Caco-2 (cell line): ENCODE results near the gene IFIT1. TPM values are rescaled to one million over a fixed set of nuclear protein-coding genes. Genes with fewer than 3 reads are reported as not detected.

Experiments used
- BruUV-seq: library from RNA; stranded (reverse); fragments of 400-500 nt; replicated peaks from 2 replicates; lab custom pipeline; 2021; lab: Mats Ljungman, UMichigan
- CTCF ChIA-PET: fragments of 300-600 bp; sonication (Branson Sonifier 250); formaldehyde crosslinking; loops from one replicate; lab custom pipeline; 2022; ENCODE audit warnings: antibody characterized with exemption; lab: Charles Lee
- POLR2A ChIA-PET: fragments of 300-600 bp; sonication (Branson Sonifier 250); formaldehyde crosslinking; loops from one replicate; lab custom pipeline; 2022; ENCODE audit warnings: antibody characterized with exemption; lab: Charles Lee
- DNase-seq, 2 experiments: peaks; one replicate each; pipeline versions ENCODE4 v3.0.0 to v3.0.0-alpha.2; 2020 to 2022
- H3K27me3 ChIP-seq: replicated peaks from 2 replicates; pipeline ENCODE4 v1.6.0; 2011; ENCODE audit warnings: low read length; ENCODE audit not compliant: control insufficient read depth, insufficient read depth
- H3K36me3 ChIP-seq: 2 replicates; pipeline ENCODE4 v1.5.1; 2011; ENCODE audit warnings: low read length; ENCODE audit not compliant: control insufficient read depth, insufficient read depth
- H3K4me1 ChIP-seq: fragments of 250-450 bp; sonication (Bioruptor Pico); 2 replicates; pipeline ENCODE4 v1.5.1; 2020; ENCODE audit warnings: mild to moderate bottlenecking
- H3K4me3 ChIP-seq: 2 replicates; pipeline ENCODE4 v1.5.1; 2011; ENCODE audit warnings: low read depth, mild to moderate bottlenecking, control low read depth, low read length
- H3K9me3 ChIP-seq: fragments of 250-450 bp; sonication (Bioruptor Pico); 2 replicates; pipeline ENCODE4 v1.5.1; 2020; ENCODE audit warnings: mild to moderate bottlenecking, moderate library complexity
- H3K27ac Mint-ChIP-seq: one replicate; pipeline ENCODE4 v1.8.0; 2022; ENCODE audit warnings: mixed read lengths; ENCODE audit not compliant: unreplicated experiment
- H3K27me3 Mint-ChIP-seq: one replicate; pipeline ENCODE4 v1.8.0; 2022; ENCODE audit warnings: mixed read lengths; ENCODE audit not compliant: insufficient read depth, unreplicated experiment
- H3K36me3 Mint-ChIP-seq: one replicate; pipeline ENCODE4 v1.8.0; 2022; ENCODE audit warnings: mild to moderate bottlenecking, mixed read lengths; ENCODE audit not compliant: insufficient read depth, unreplicated experiment
- H3K4me1 Mint-ChIP-seq: one replicate; pipeline ENCODE4 v1.8.0; 2022; ENCODE audit warnings: low read depth, mixed read lengths; ENCODE audit not compliant: unreplicated experiment
- H3K4me3 Mint-ChIP-seq: one replicate; pipeline ENCODE4 v1.8.0; 2022; ENCODE audit warnings: mild to moderate bottlenecking, moderate library complexity, mixed read lengths; ENCODE audit not compliant: unreplicated experiment
- H3K9me3 Mint-ChIP-seq: one replicate; pipeline ENCODE4 v1.8.0; 2022; ENCODE audit warnings: mixed read lengths; ENCODE audit not compliant: unreplicated experiment
- CTCF ChIP-seq, 2 experiments: fragments of 200-600 bp in 1 of 2; IDR thresholded peaks; 1 replicate in 1 of 2; 2 replicates in 1 of 2; pipeline versions ENCODE4 v1.5.1 to v1.8.0; 2011 to 2022; ENCODE audit warnings: antibody characterized with exemption in 1 of 2, control low read depth in 1 of 2, inconsistent platforms in 1 of 2, low read depth in 1 of 2, low read length in 1 of 2, mild to moderate bottlenecking in 1 of 2, moderate library complexity in 1 of 2; ENCODE audit not compliant: insufficient read depth in 1 of 2, severe bottlenecking in 1 of 2, unreplicated experiment in 1 of 2
- intact Hi-C: fragments of 100-400 bp; cut with micrococcal nuclease; formaldehyde crosslinking; loops from one replicate; pipeline ENCODE4 v1.10.0; 2022; ENCODE audit not compliant: unreplicated experiment
- total RNA-seq: library from RNA; stranded (reverse); gene quantifications from 2 replicates; pipeline ENCODE4 v1.2.3, GENCODE V29; 2022

Gene IFIT1
- total RNA-seq, 1 experiment from 2014 or later, result 5.4 TPM

GRCh38 chr10:89427629-89428028 is 35.2 kb downstream of the IFIT1 start:
- no peaks in the 10 kb centered on the region for H3K9me3 ChIP-seq
- H3K4me3 ChIP-seq, result no peak overlapping the region
- Mint-ChIP-seq H3K27ac (no peak overlapping the region), H3K27me3 (peaks cover 5% of the 10 kb centered on the region), H3K4me1 (peaks cover 18% of the 10 kb centered on the region), H3K36me3 (no peaks in the 10 kb centered on the region), H3K4me3 (no peak overlapping the region), H3K9me3 (no peaks in the 10 kb centered on the region)
- no peaks in the 10 kb centered on the region for H3K36me3 ChIP-seq
- H3K27me3 ChIP-seq, result no peaks in the 10 kb centered on the region
- H3K4me1 ChIP-seq, result peaks cover 14% of the 10 kb centered on the region
- intact Hi-C loops, result loop anchor here (2.0 to 5.0 kb wide), 4 partner anchors 39 to 345 kb away; partner anchors contain the start of gene KIF20B
- CTCF ChIA-PET, result no interaction called here
- no peak for DNase-seq
- no TSS peak for BruUV-seq
- TF ChIP-seq CTCF (IDR thresholded peaks at IDR 0.05; ENCODE audit: insufficient read depth in 1 of 2, low read depth in 1 of 2, low read length in 1 of 2, severe bottlenecking in 1 of 2, unreplicated experiment in 1 of 2), result no peak
- POLR2A ChIA-PET, result no interaction called here

GRCh38 chr10:89428877-89429276 is 36.5 kb downstream of the IFIT1 start:
- H3K4me3 Mint-ChIP-seq, result no peak overlapping the region
- Histone ChIP-seq H3K4me3 (no peak overlapping the region), H3K9me3 (no peaks in the 10 kb centered on the region), H3K27me3 (no peaks in the 10 kb centered on the region), H3K4me1 (peaks cover 14% of the 10 kb centered on the region), H3K36me3 (no peaks in the 10 kb centered on the region)
- H3K27me3 Mint-ChIP-seq, result peaks cover 5% of the 10 kb centered on the region
- CTCF ChIA-PET, result no interaction called here
- H3K36me3 Mint-ChIP-seq, result no peaks in the 10 kb centered on the region
- no peak for DNase-seq
- BruUV-seq, result no TSS peak
- no peak overlapping the region for H3K27ac Mint-ChIP-seq
- peaks cover 18% of the 10 kb centered on the region for H3K4me1 Mint-ChIP-seq
- H3K9me3 Mint-ChIP-seq, result no peaks in the 10 kb centered on the region
- POLR2A ChIA-PET, result no interaction called here
- intact Hi-C loops, result loop anchor here (5.0 kb wide), 1 partner anchor 343 kb away; no protein-coding TSS in a partner anchor
- no peak for TF ChIP-seq CTCF (IDR thresholded peaks at IDR 0.05; ENCODE audit: insufficient read depth in 1 of 2, low read depth in 1 of 2, low read length in 1 of 2, severe bottlenecking in 1 of 2, unreplicated experiment in 1 of 2)

GRCh38 chr10:89431977-89432376 is 39.6 kb downstream of the IFIT1 start:
- ChIA-PET POLR2A (no interaction called here), CTCF (no interaction called here)
- no peaks in the 10 kb centered on the region for H3K4me1 ChIP-seq
- no peaks in the 10 kb centered on the region for H3K9me3 ChIP-seq
- Mint-ChIP-seq H3K36me3 (no peaks in the 10 kb centered on the region), H3K4me1 (no peaks in the 10 kb centered on the region), H3K27ac (no peak overlapping the region), H3K9me3 (no peaks in the 10 kb centered on the region), H3K27me3 (peaks cover 16% of the 10 kb centered on the region), H3K4me3 (no peak overlapping the region)
- no peak for TF ChIP-seq CTCF (IDR thresholded peaks at IDR 0.05; ENCODE audit: insufficient read depth in 1 of 2, low read depth in 1 of 2, low read length in 1 of 2, severe bottlenecking in 1 of 2, unreplicated experiment in 1 of 2)
- H3K36me3 ChIP-seq, result no peaks in the 10 kb centered on the region
- H3K4me3 ChIP-seq, result no peak overlapping the region
- DNase-seq, result no peak
- no peaks in the 10 kb centered on the region; the same call in 1 of the 2 replicates for H3K27me3 ChIP-seq
- BruUV-seq, result no TSS peak
- intact Hi-C loops, result no loop called here
